A549 (cell line): ENCODE results near the gene FHIP2A. TPM values are rescaled to one million over a fixed set of nuclear protein-coding genes. Genes with fewer than 3 reads are reported as not detected.

Source experiments
- ATAC-seq, 2 experiments: fragments of 200-7000 bp in 1 of 2; fragments of >200 bp in 1 of 2; cut with Nextera tagmentation in 1 of 2; cut with Tn5 transposase in 1 of 2; 3 replicates each; pipeline versions ENCODE4 v1.8.0 to v1.9.1; 2018 to 2020; ENCODE audit warnings: mild to moderate bottlenecking in 1 of 2, moderate library complexity in 1 of 2
- CTCF ChIA-PET: fragments of 300-600 bp; sonication (Branson Sonifier 250); formaldehyde crosslinking; extraction: SDS; loops from one replicate; lab custom pipeline; 2021; ENCODE audit warnings: antibody characterized with exemption, inconsistent platforms; lab: Yijun Ruan, JAX
- POLR2A ChIA-PET: fragments of 350-600 bp; formaldehyde crosslinking; extraction: SDS; loops from one replicate; lab custom pipeline; 2021; ENCODE audit warnings: antibody characterized with exemption, inconsistent platforms; lab: Yijun Ruan, JAX
- DNase-seq, 2 experiments: peaks; one replicate each; pipeline versions ENCODE4 v3.0.0 to v3.0.0-alpha.2; 2011 to 2016; ENCODE audit warnings: low read depth in 1 of 2, low spot score in 1 of 2
- FAIRE-seq: peaks from 2 replicates; lab custom pipeline; 2011; peaks lifted over from hg19 to GRCh38; lab: Jason Lieb, UNC
- H3K27ac ChIP-seq, 2 experiments: fragments of >200 bp; sonication (Bioruptor Twin); formaldehyde crosslinking; 3 replicates each; pipeline ENCODE4 v1.5.1; 2016 to 2017
- H3K4me1 ChIP-seq: fragments of >200 bp; sonication (Bioruptor Twin); formaldehyde crosslinking; 3 replicates; pipeline ENCODE4 v1.6.1; 2016
- H3K4me2 ChIP-seq: fragments of >200 bp; sonication (Bioruptor Twin); formaldehyde crosslinking; 3 replicates; pipeline ENCODE4 v1.6.1; 2016
- H3K4me3 ChIP-seq: fragments of >200 bp; sonication (Bioruptor Twin); formaldehyde crosslinking; 3 replicates; pipeline ENCODE4 v1.5.1; 2016
- H3K9me3 ChIP-seq: fragments of >200 bp; sonication (Bioruptor Twin); formaldehyde crosslinking; 3 replicates; pipeline ENCODE4 v1.6.1; 2016
- ATOH8 ChIP-seq: fragments of 250-450 bp; sonication (Bioruptor Pico); IDR thresholded peaks from 2 replicates; pipeline ENCODE4 v1.5.0; 2020; ENCODE audit warnings: low read depth, mild to moderate bottlenecking, moderate library complexity
- CBX2 ChIP-seq: fragments of 200-600 bp; sonication (generic); IDR thresholded peaks from 2 replicates; pipeline ENCODE4 v1.6.1; 2016; ENCODE audit warnings: low read depth, mild to moderate bottlenecking, borderline replicate concordance
- CHD2 ChIP-seq: fragments of 150-350 bp; IDR thresholded peaks from 2 replicates; pipeline ENCODE4 v1.6.1; 2014; ENCODE audit warnings: low read length; ENCODE audit not compliant: partially characterized antibody
- E2F6 ChIP-seq: IDR thresholded peaks from 2 replicates; pipeline ENCODE4 v1.6.1; 2012; ENCODE audit warnings: low read depth, borderline replicate concordance
- EHMT2 ChIP-seq: fragments of 200-600 bp; sonication (generic); IDR thresholded peaks from 2 replicates; pipeline ENCODE4 v1.6.1; 2016; ENCODE audit warnings: antibody characterized with exemption, low read depth, mild to moderate bottlenecking, moderate library complexity
- EP300 ChIP-seq, 2 experiments: fragments of >200 bp; sonication (Bioruptor Twin); formaldehyde crosslinking; IDR thresholded peaks; 2 replicates in 1 of 2; 3 replicates in 1 of 2; pipeline ENCODE4 v1.6.1; 2016 to 2017
- ESRRA ChIP-seq: fragments of 150-350 bp; IDR thresholded peaks from 2 replicates; pipeline ENCODE4 v1.6.1; 2014; ENCODE audit warnings: mild to moderate bottlenecking, low read length, borderline replicate concordance
- HDAC2 ChIP-seq: fragments of 200-600 bp; sonication (generic); IDR thresholded peaks from 2 replicates; pipeline ENCODE4 v1.6.1; 2016
- HEYL ChIP-seq: fragments of 250-450 bp; sonication (Bioruptor Pico); IDR thresholded peaks from 2 replicates; pipeline ENCODE4 v1.8.0; 2021; ENCODE audit warnings: mild to moderate bottlenecking, moderate library complexity
- HMGXB4 ChIP-seq: fragments of 250-450 bp; sonication (Bioruptor Pico); IDR thresholded peaks from 2 replicates; pipeline ENCODE4 v1.5.0; 2021; ENCODE audit warnings: mild to moderate bottlenecking, moderate library complexity, borderline replicate concordance
- HOXA7 ChIP-seq: fragments of 250-450 bp; sonication (Bioruptor Pico); IDR thresholded peaks from 2 replicates; pipeline ENCODE4 v1.5.0; 2020; ENCODE audit warnings: mild to moderate bottlenecking, moderate library complexity
- HOXB13 ChIP-seq: fragments of 250-450 bp; sonication (Bioruptor Pico); IDR thresholded peaks from 2 replicates; pipeline ENCODE4 v1.5.0; 2020; ENCODE audit warnings: low read depth, mild to moderate bottlenecking, moderate library complexity
- KDM5A ChIP-seq: fragments of 200-600 bp; sonication (generic); IDR thresholded peaks from 2 replicates; pipeline ENCODE4 v1.6.1; 2016; ENCODE audit warnings: antibody characterized with exemption, mild to moderate bottlenecking
- MAX ChIP-seq: IDR thresholded peaks from 2 replicates; pipeline ENCODE4 v1.6.1; 2012
- MAZ ChIP-seq: fragments of 150-350 bp; IDR thresholded peaks from 2 replicates; pipeline ENCODE4 v1.6.1; 2014; ENCODE audit warnings: antibody characterized with exemption, low read depth, low read length, borderline replicate concordance
- MYC ChIP-seq: IDR thresholded peaks from 2 replicates; pipeline ENCODE4 v1.6.1; 2012; ENCODE audit warnings: mild to moderate bottlenecking, inconsistent platforms, low read length, improper control_type of control experiment, borderline replicate concordance
- NPAS2 ChIP-seq: fragments of 250-450 bp; sonication (Bioruptor Pico); IDR thresholded peaks from 2 replicates; pipeline ENCODE4 v1.8.0; 2022; ENCODE audit warnings: mild to moderate bottlenecking, moderate library complexity, borderline replicate concordance
- PHF8 ChIP-seq: fragments of 200-600 bp; sonication (generic); IDR thresholded peaks from 2 replicates; pipeline ENCODE4 v1.6.1; 2016; ENCODE audit warnings: low read depth, mild to moderate bottlenecking, antibody characterized with exemption, moderate library complexity, borderline replicate concordance
- POLR2A ChIP-seq: IDR thresholded peaks from 2 replicates; pipeline ENCODE4 v1.6.1; 2012; ENCODE audit warnings: mild to moderate bottlenecking, low read length
- SREBF2 ChIP-seq: fragments of 450-650 bp; IDR thresholded peaks from 2 replicates; pipeline ENCODE4 v1.6.1; 2014; ENCODE audit warnings: mild to moderate bottlenecking, moderate library complexity
- TP53 ChIP-seq: fragments of 250-450 bp; sonication (Bioruptor Pico); IDR thresholded peaks from 2 replicates; pipeline ENCODE4 v1.5.0; 2021; ENCODE audit warnings: mild to moderate bottlenecking, moderate library complexity
- ZNF302 ChIP-seq: fragments of 250-450 bp; sonication (Bioruptor Pico); IDR thresholded peaks from 2 replicates; pipeline ENCODE4 v1.9.0; 2021; ENCODE audit warnings: inconsistent platforms, mild to moderate bottlenecking, moderate library complexity
- ZSCAN20 ChIP-seq: fragments of 250-450 bp; sonication (Bioruptor Pico); IDR thresholded peaks from 2 replicates; pipeline ENCODE4 v1.8.0; 2022; ENCODE audit warnings: mild to moderate bottlenecking, moderate library complexity
- WGBS: methylation state at CpG from one replicate; pipeline ENCODE4 v1.1.6; 2017; ENCODE audit errors: missing lambda C conversion rate; 5-methylcytosine and 5-hydroxymethylcytosine counted together
- polyA plus RNA-seq, 4 experiments: library from polyadenylated mRNA; depleted of rRNA in 3 of 4; stranded (reverse); fragments of >200 nt; fragmentation: RNase III in 1 of 4; extraction: RNeasy Plus Mini Kit Qiagen cat#74134 plus additional on column Dnase treatment in 1 of 4; gene quantifications; 2 replicates in 3 of 4; 3 replicates in 1 of 4; pipeline ENCODE4 v1.2.3, GENCODE V29; 2011 to 2017

Gene FHIP2A
- polyA plus RNA-seq, 2 of the 4 experiments (the other 2 are of a cell fraction) = 8.9 to 18.4 TPM

- CTCF ChIA-PET = no interaction called here
- Histone ChIP-seq H3K4me3 (no peak overlapping the region), H3K4me1 (peaks cover 8% of the 10 kb centered on the region; the same call in 2 of the 3 replicates), H3K9me3 (no peaks in the 10 kb centered on the region), H3K4me2 (no peak overlapping the region), H3K27ac (no peak overlapping the region)
- FAIRE-seq (no peak), DNase-seq (no peak), ATAC-seq (no peak)
- WGBS = 76% methylated on average over 2 of the region's 2 CpGs
- TF ChIP-seq HDAC2 (no peak), HEYL (CRISPR knock-in tag) (no peak), MAZ (no peak), ZNF302 (no peak), TP53 (CRISPR knock-in tag) (no peak), MAX (no peak), CBX2 (no peak), ESRRA (no peak), CHD2 (no peak), ZSCAN20 (no peak), HOXA7 (CRISPR knock-in tag) (no peak), KDM5A (no peak), SREBF2 (no peak), HMGXB4 (CRISPR knock-in tag) (no peak), HOXB13 (CRISPR knock-in tag) (no peak), NPAS2 (CRISPR knock-in tag) (no peak), PHF8 (no peak)
- POLR2A ChIA-PET = no interaction called here
These were observed 28.5 kb downstream of the FHIP2A start for GRCh38 chr10:114850126-114850525.

- Histone ChIP-seq H3K27ac (no peak overlapping the region), H3K4me3 (no peak overlapping the region), H3K4me2 (no peak overlapping the region), H3K9me3 (no peaks in the 10 kb centered on the region), H3K4me1 (peaks cover 20% of the 10 kb centered on the region)
- ATAC-seq (no peak), DNase-seq (no peak), FAIRE-seq (no peak)
- WGBS = 88% methylated on average over 2 of the region's 2 CpGs
- ChIA-PET POLR2A (interaction anchor here (0.7 kb wide), 1 partner anchor 12 kb away, joined by 9 read pairs; no protein-coding TSS in a partner anchor), CTCF (no interaction called here)
- TF ChIP-seq MYC (no peak), POLR2A (no peak), EP300 (IDR thresholded peaks at IDR 0.05) (no peak), HMGXB4 (CRISPR knock-in tag) (no peak), E2F6 (no peak), ATOH8 (CRISPR knock-in tag) (no peak), ESRRA (no peak), EHMT2 (no peak)
These were observed 29.8 kb downstream of the FHIP2A start for GRCh38 chr10:114851336-114851735.
